T follicular helper cell (primary cell): ENCODE measurements around the gene CPE.
"Not testable (repeated sequence)": the region's sequence is repeated elsewhere in the genome, so short reads cannot be mapped to it uniquely, and the experiment has no call there.

Experiments used
- DNase-seq: peaks from one replicate; pipeline ENCODE4 v3.0.0-alpha.2; 2020; ENCODE audit warnings: low read depth

The CPE gene

GRCh38 chr4:165403637-165404036 lies 24.8 kb downstream of the CPE start:
- no peak for DNase-seq

GRCh38 chr4:165404080-165404479 lies 25.3 kb downstream of the CPE start:
- DNase-seq = no peak

GRCh38 chr4:165404696-165405095 lies 25.9 kb downstream of the CPE start:
- no peak for DNase-seq

GRCh38 chr4:165410214-165410613 lies 31.4 kb downstream of the CPE start:
- DNase-seq = no peak

GRCh38 chr4:165415910-165416309 lies 37.1 kb downstream of the CPE start:
- DNase-seq = no peak

GRCh38 chr4:165418073-165418472 lies 39.3 kb downstream of the CPE start:
- no peak for DNase-seq

GRCh38 chr4:165425629-165426028 lies 46.8 kb downstream of the CPE start:
- no peak for DNase-seq

- no peak for DNase-seq
These were observed 47.5 kb downstream of the CPE start for GRCh38 chr4:165426331-165426730.

- DNase-seq = no peak
These were observed 48.0 kb downstream of the CPE start for GRCh38 chr4:165426823-165427222.

- DNase-seq = no peak
These were observed 50.1 kb downstream of the CPE start for GRCh38 chr4:165428957-165429356.

GRCh38 chr4:165433529-165433928 lies 54.7 kb downstream of the CPE start:
- no peak for DNase-seq

GRCh38 chr4:165437691-165438090 lies 58.9 kb downstream of the CPE start:
- no peak for DNase-seq

GRCh38 chr4:165439344-165439743 lies 60.5 kb downstream of the CPE start:
- no peak for DNase-seq

GRCh38 chr4:165439981-165440380 lies 61.2 kb downstream of the CPE start:
- DNase-seq = no peak

GRCh38 chr4:165440415-165441158 lies 61.8 kb downstream of the CPE start:
- DNase-seq = no peak

GRCh38 chr4:165443276-165443675 lies 64.5 kb downstream of the CPE start:
- no peak for DNase-seq

GRCh38 chr4:165448700-165449099 lies 69.9 kb downstream of the CPE start:
- DNase-seq = no peak

GRCh38 chr4:165449333-165449732 lies 70.5 kb downstream of the CPE start:
- DNase-seq = no peak

GRCh38 chr4:165450871-165451270 lies 72.1 kb downstream of the CPE start:
- DNase-seq = no peak

GRCh38 chr4:165453140-165453539 lies 74.3 kb downstream of the CPE start:
- not testable (repeated sequence) for DNase-seq

GRCh38 chr4:165454426-165454825 lies 75.6 kb downstream of the CPE start:
- DNase-seq = no peak

- no peak for DNase-seq
These were observed 79.0 kb downstream of the CPE start for GRCh38 chr4:165457793-165458192.

- DNase-seq = no peak
These were observed 79.7 kb downstream of the CPE start for GRCh38 chr4:165458471-165458870.

GRCh38 chr4:165461159-165461821 lies 82.5 kb downstream of the CPE start:
- no peak for DNase-seq
